Right lobe of liver (tissue), 6 donors: Measurements from ENCODE around the gene CX3CL1. TPM values are rescaled to one million over a fixed set of nuclear protein-coding genes. Genes with fewer than 3 reads are reported as not detected.

Experiments used
- ATAC-seq, 4 donors: fragments of 200-7000 bp; cut with Tn5 transposase; one replicate each; pipeline ENCODE4 v1.9.1; 2020; ENCODE audit warnings: mild to moderate bottlenecking in 4 of 4, moderate library complexity in 4 of 4
- DNase-seq, 3 donors: peaks; one replicate each; pipeline ENCODE4 v3.0.0-alpha.2; 2020
- H3K27ac ChIP-seq, 3 donors: fragments of 200-600 bp; one replicate each; pipeline ENCODE4 v1.8.0; 2022
- H3K27me3 ChIP-seq, 2 donors: fragments of 200-600 bp; one replicate each; pipeline ENCODE4 v1.8.0; 2022
- H3K36me3 ChIP-seq, 4 donors: fragments of 200-600 bp; sonication (generic) in 1 of 4; one replicate each; pipeline versions ENCODE4 v1.5.1 to v1.8.0; 2017 to 2022; ENCODE audit warnings: control low read depth in 1 of 4
- H3K4me1 ChIP-seq, 4 donors: fragments of 200-600 bp; sonication (generic) in 1 of 4; one replicate each; pipeline versions ENCODE4 v1.5.1 to v1.8.0; 2017 to 2022; ENCODE audit warnings: control low read depth in 1 of 4
- H3K4me3 ChIP-seq, 3 donors: fragments of 200-600 bp; one replicate each; pipeline ENCODE4 v1.8.0; 2022
- H3K9me3 ChIP-seq, 4 donors: fragments of 200-600 bp; sonication (generic) in 1 of 4; one replicate each; pipeline versions ENCODE4 v1.5.1 to v1.8.0; 2017 to 2022; ENCODE audit warnings: control low read depth in 1 of 4
- POLR2A ChIP-seq: fragments of 450-650 bp; IDR thresholded peaks from one replicate; pipeline ENCODE4 v1.6.1; 2017; ENCODE audit warnings: antibody characterized with exemption, mild to moderate bottlenecking
- WGBS: methylation state at CpG from one replicate; pipeline ENCODE4 v1.1.6; 2018; ENCODE audit warnings: low coverage, low lambda C conversion rate; ENCODE audit not compliant: insufficient coverage; ENCODE audit errors: missing lambda C conversion rate; 5-methylcytosine and 5-hydroxymethylcytosine counted together
- intact Hi-C, 2 donors: fragments of 100-400 bp; cut with DNase I; formaldehyde crosslinking; loops; one replicate each; pipeline versions ENCODE4 v1.11.2 to v1.14.1; 2022
- total RNA-seq, 6 experiments: library from RNA; depleted of rRNA in 2 of 6; stranded (reverse); fragments of >200 nt in 2 of 6; fragmentation: NEBNext Ultra II Directional in 3 of 6; extraction: Animal tissue kit (Norgen Biotek cat#: 25700) in 3 of 6; gene quantifications; one replicate each; pipeline versions ENCODE4 v1.1.0 to v1.2.4, GENCODE V29; 2016 to 2023
- TF ChIP-seq, protein P1 (sequence below), 4 donors: fragments of 200-600 bp in 3 of 4; fragments of 450-650 bp in 1 of 4; IDR thresholded peaks; one replicate each; pipeline versions ENCODE4 v1.5.1 to v1.8.0; 2016 to 2022; ENCODE audit warnings: antibody characterized with exemption in 4 of 4, mild to moderate bottlenecking in 2 of 4
- donor health status: DM: no; HTN: yes; CAD: no.
- donor health status: DM: no; HTN: no; CAD: no.
- donor health status: DM: no; HTN: no; CAD: no.
- donor health status: DM: no; HTN: yes; CAD: no.
- donor health status: DM: no; HTN: yes; CAD: no.

Gene CX3CL1
- total RNA-seq, 6 experiments from 2014 or later, result 3.3 to 20.5 (median 9.8) TPM

DNA sequence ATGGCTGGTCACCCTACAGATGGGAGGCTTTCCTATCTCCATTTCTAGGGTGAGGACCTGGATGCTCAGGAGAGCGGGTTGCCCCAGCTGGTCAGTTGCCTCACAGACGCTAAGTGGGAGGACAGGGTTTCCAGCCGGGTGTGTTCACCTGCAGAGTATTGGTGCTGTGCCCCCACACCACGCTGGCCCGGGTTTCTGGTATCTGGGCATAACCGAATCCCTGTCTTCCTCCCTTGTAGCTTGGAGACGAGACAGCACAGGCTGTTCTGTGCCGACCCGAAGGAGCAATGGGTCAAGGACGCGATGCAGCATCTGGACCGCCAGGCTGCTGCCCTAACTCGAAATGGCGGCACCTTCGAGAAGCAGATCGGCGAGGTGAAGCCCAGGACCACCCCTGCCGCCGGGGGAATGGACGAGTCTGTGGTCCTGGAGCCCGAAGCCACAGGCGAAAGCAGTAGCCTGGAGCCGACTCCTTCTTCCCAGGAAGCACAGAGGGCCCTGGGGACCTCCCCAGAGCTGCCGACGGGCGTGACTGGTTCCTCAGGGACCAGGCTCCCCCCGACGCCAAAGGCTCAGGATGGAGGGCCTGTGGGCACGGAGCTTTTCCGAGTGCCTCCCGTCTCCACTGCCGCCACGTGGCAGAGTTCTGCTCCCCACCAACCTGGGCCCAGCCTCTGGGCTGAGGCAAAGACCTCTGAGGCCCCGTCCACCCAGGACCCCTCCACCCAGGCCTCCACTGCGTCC lies 9.7 kb downstream of the CX3CL1 start:
- ATAC-seq (no peak), DNase-seq (no peak)
- intact Hi-C loops, result no loop called here
- H3K27ac ChIP-seq, result no peak overlapping the region
- peaks cover 0 to 10% (median under 1%) of the 10 kb centered on the region in 4 donors for H3K36me3 ChIP-seq
- 85% methylated on average over 7 of the region's 35 CpGs for WGBS
- no peaks in the 10 kb centered on the region for H3K9me3 ChIP-seq
- no peaks in the 10 kb centered on the region for H3K27me3 ChIP-seq
- TF ChIP-seq, protein P1, sequence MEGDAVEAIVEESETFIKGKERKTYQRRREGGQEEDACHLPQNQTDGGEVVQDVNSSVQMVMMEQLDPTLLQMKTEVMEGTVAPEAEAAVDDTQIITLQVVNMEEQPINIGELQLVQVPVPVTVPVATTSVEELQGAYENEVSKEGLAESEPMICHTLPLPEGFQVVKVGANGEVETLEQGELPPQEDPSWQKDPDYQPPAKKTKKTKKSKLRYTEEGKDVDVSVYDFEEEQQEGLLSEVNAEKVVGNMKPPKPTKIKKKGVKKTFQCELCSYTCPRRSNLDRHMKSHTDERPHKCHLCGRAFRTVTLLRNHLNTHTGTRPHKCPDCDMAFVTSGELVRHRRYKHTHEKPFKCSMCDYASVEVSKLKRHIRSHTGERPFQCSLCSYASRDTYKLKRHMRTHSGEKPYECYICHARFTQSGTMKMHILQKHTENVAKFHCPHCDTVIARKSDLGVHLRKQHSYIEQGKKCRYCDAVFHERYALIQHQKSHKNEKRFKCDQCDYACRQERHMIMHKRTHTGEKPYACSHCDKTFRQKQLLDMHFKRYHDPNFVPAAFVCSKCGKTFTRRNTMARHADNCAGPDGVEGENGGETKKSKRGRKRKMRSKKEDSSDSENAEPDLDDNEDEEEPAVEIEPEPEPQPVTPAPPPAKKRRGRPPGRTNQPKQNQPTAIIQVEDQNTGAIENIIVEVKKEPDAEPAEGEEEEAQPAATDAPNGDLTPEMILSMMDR (IDR thresholded peaks at IDR 0.05), result no peak
- no peak for TF ChIP-seq POLR2A
- H3K4me1 ChIP-seq, result peaks cover 0 to 12% (median 2%) of the 10 kb centered on the region in 4 donors
- H3K4me3 ChIP-seq, result no peak overlapping the region

DNA sequence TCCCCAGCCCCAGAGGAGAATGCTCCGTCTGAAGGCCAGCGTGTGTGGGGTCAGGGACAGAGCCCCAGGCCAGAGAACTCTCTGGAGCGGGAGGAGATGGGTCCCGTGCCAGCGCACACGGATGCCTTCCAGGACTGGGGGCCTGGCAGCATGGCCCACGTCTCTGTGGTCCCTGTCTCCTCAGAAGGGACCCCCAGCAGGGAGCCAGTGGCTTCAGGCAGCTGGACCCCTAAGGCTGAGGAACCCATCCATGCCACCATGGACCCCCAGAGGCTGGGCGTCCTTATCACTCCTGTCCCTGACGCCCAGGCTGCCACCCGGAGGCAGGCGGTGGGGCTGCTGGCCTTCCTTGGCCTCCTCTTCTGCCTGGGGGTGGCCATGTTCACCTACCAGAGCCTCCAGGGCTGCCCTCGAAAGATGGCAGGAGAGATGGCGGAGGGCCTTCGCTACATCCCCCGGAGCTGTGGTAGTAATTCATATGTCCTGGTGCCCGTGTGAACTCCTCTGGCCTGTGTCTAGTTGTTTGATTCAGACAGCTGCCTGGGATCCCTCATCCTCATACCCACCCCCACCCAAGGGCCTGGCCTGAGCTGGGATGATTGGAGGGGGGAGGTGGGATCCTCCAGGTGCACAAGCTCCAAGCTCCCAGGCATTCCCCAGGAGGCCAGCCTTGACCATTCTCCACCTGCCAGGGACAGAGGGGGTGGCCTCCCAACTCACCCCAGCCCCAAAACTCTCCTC lies 10.4 kb downstream of the CX3CL1 start:
- Histone ChIP-seq H3K4me3 (no peak overlapping the region), H3K9me3 (no peaks in the 10 kb centered on the region), H3K27me3 (no peaks in the 10 kb centered on the region), H3K27ac (no peak overlapping the region), H3K36me3 (peaks cover 0 to 10% (median under 1%) of the 10 kb centered on the region in 4 donors), H3K4me1 (peaks cover 0 to 12% (median 2%) of the 10 kb centered on the region in 4 donors)
- no peak for ATAC-seq
- intact Hi-C loops, result no loop called here
- no CpG with 5 or more reads among the region's 16 CpGs for WGBS
- DNase-seq, result no peak
- TF ChIP-seq POLR2A, result no peak
- TF ChIP-seq, protein P1 (IDR thresholded peaks at IDR 0.05), result no peak

DNA sequence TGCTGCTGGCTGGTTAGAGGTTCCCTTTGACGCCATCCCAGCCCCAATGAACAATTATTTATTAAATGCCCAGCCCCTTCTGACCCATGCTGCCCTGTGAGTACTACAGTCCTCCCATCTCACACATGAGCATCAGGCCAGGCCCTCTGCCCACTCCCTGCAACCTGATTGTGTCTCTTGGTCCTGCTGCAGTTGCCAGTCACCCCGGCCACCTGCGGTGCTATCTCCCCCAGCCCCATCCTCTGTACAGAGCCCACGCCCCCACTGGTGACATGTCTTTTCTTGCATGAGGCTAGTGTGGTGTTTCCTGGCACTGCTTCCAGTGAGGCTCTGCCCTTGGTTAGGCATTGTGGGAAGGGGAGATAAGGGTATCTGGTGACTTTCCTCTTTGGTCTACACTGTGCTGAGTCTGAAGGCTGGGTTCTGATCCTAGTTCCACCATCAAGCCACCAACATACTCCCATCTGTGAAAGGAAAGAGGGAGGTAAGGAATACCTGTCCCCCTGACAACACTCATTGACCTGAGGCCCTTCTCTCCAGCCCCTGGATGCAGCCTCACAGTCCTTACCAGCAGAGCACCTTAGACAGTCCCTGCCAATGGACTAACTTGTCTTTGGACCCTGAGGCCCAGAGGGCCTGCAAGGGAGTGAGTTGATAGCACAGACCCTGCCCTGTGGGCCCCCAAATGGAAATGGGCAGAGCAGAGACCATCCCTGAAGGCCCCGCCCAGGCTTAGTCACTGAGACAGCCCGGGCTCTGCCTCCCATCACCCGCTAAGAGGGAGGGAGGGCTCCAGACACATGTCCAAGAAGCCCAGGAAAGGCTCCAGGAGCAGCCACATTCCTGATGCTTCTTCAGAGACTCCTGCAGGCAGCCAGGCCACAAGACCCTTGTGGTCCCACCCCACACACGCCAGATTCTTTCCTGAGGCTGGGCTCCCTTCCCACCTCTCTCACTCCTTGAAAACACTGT lies 11.3 kb downstream of the CX3CL1 start:
- H3K9me3 ChIP-seq, result no peaks in the 10 kb centered on the region
- peaks cover 0 to 12% (median 2%) of the 10 kb centered on the region in 4 donors for H3K4me1 ChIP-seq
- DNase-seq, result no peak
- H3K27ac ChIP-seq, result no peak overlapping the region
- WGBS, result 78% methylated on average over 5 of the region's 8 CpGs
- ATAC-seq, result peak in 3 of 4 donors; percentile 15 to 18 (median 18)
- no peak overlapping the region for H3K4me3 ChIP-seq
- intact Hi-C loops, result no loop called here
- peaks cover 0 to 10% (median under 1%) of the 10 kb centered on the region in 4 donors for H3K36me3 ChIP-seq
- H3K27me3 ChIP-seq, result no peaks in the 10 kb centered on the region
- no peak for TF ChIP-seq POLR2A
- TF ChIP-seq, protein P1 (IDR thresholded peaks at IDR 0.05), result no peak
